MV-4-11 (cell line): ENCODE measurements around the gene CENPP.
A peak's percentile ranks its signal among the peaks of the same experiment; 100 is the strongest.

Source experiments
- DNase-seq: peaks from one replicate; lab custom pipeline; 2025; lab: John Stamatoyannopoulos, UW

CENPP gene

GRCh38 chr9:92480986-92481633 lies 155.4 kb downstream of the CENPP start:
- DNase-seq: no peak

- DNase-seq: no peak
Observed at GRCh38 chr9:92482329-92482728, 156.6 kb downstream of the CENPP start, which contains the start of gene ASPN. ASPN (minus strand) TSS chr9:92482506.

GRCh38 chr9:92482805-92483204 lies 157.1 kb downstream of the CENPP start:
- DNase-seq: no peak

GRCh38 chr9:92483627-92484545 lies 158.1 kb downstream of the CENPP start:
- no peak for DNase-seq

- no peak for DNase-seq
Observed at GRCh38 chr9:92484563-92484962, 158.8 kb downstream of the CENPP start.

- DNase-seq: no peak
Observed at GRCh38 chr9:92486371-92486770, 160.6 kb downstream of the CENPP start.

- DNase-seq: no peak
Observed at GRCh38 chr9:92488681-92489550, 163.2 kb downstream of the CENPP start.

GRCh38 chr9:92492781-92493401 lies 167.1 kb downstream of the CENPP start:
- no peak for DNase-seq

- no peak for DNase-seq
Observed at GRCh38 chr9:92493749-92494387, 168.1 kb downstream of the CENPP start.

GRCh38 chr9:92494856-92495255 lies 169.1 kb downstream of the CENPP start:
- DNase-seq: no peak

- DNase-seq: no peak
Observed at GRCh38 chr9:92496396-92497176, 170.8 kb downstream of the CENPP start.

GRCh38 chr9:92499701-92500100 lies 173.9 kb downstream of the CENPP start:
- no peak for DNase-seq

GRCh38 chr9:92500725-92501124 lies 175.0 kb downstream of the CENPP start:
- no peak for DNase-seq

GRCh38 chr9:92501671-92502393 lies 176.1 kb downstream of the CENPP start:
- peak; percentile 32 for DNase-seq

- DNase-seq: no peak
Observed at GRCh38 chr9:92503156-92503555, 177.4 kb downstream of the CENPP start.

- DNase-seq: no peak
Observed at GRCh38 chr9:92504881-92505280, 179.1 kb downstream of the CENPP start.

- no peak for DNase-seq
Observed at GRCh38 chr9:92506184-92506857, 180.6 kb downstream of the CENPP start.

- no peak for DNase-seq
Observed at GRCh38 chr9:92507005-92507404, 181.3 kb downstream of the CENPP start.

GRCh38 chr9:92507496-92507895 lies 181.7 kb downstream of the CENPP start:
- no peak for DNase-seq
